GM12878 (cell line): ENCODE results near the gene AIFM3. TPM values are rescaled to one million over a fixed set of nuclear protein-coding genes. Genes with fewer than 3 reads are reported as not detected.
"Not testable (repeated sequence)": the region's sequence is repeated elsewhere in the genome, so short reads cannot be mapped to it uniquely, and the experiment has no call there.

Experiments used
- ATAC-seq: fragments of 200-7000 bp; cut with Tn5 transposase; 3 replicates; pipeline ENCODE4 v1.9.1; 2020; ENCODE audit warnings: mild to moderate bottlenecking, moderate library complexity
- BruUV-seq: library from RNA; stranded (reverse); fragments of 400-500 nt; replicated peaks from 2 replicates; lab custom pipeline; 2021; lab: Mats Ljungman, UMichigan
- CTCF ChIA-PET: fragments of 300-600 bp; sonication (Branson Sonifier 250); formaldehyde crosslinking; extraction: SDS; loops from one replicate; lab custom pipeline; 2021; ENCODE audit warnings: inconsistent platforms; lab: Yijun Ruan, JAX
- POLR2A ChIA-PET: fragments of 350-600 bp; formaldehyde crosslinking; extraction: SDS; loops from one replicate; lab custom pipeline; 2021; ENCODE audit warnings: inconsistent platforms; lab: Charles Lee
- RAD21 ChIA-PET: fragments of 300-600 bp; sonication (Branson Sonifier 250); formaldehyde crosslinking; loops from one replicate; lab custom pipeline; 2023; ENCODE audit warnings: antibody characterized with exemption; ENCODE audit not compliant: unreplicated experiment; lab: Charles Lee
- SMC1A ChIA-PET: fragments of 300-600 bp; sonication (Branson Sonifier 250); formaldehyde crosslinking; loops from one replicate; lab custom pipeline; 2023; ENCODE audit not compliant: unreplicated experiment, uncharacterized antibody; lab: Charles Lee
- DNase-seq: peaks from one replicate; pipeline ENCODE4 v3.0.0-alpha.2; 2011; ENCODE audit warnings: low read depth, low spot score
- FAIRE-seq: peaks from 3 replicates; lab custom pipeline; 2011; peaks lifted over from hg19 to GRCh38; lab: Jason Lieb, UNC
- H2AFZ ChIP-seq: 2 replicates; pipeline ENCODE4 v1.6.0; 2011; ENCODE audit warnings: low read depth, low read length, control low read depth; ENCODE audit not compliant: control insufficient read depth
- H3K27ac ChIP-seq: 2 replicates; pipeline ENCODE4 v1.5.1; 2011; ENCODE audit warnings: control low read depth; ENCODE audit not compliant: control insufficient read depth, insufficient read depth
- H3K27me3 ChIP-seq, 2 experiments: replicated peaks in 1 of 2; 2 replicates each; pipeline versions ENCODE4 v1.6.0 to v1.6.1; 2011; ENCODE audit warnings: low read length in 1 of 2; ENCODE audit not compliant: control insufficient read depth in 2 of 2, insufficient read depth in 2 of 2
- H3K36me3 ChIP-seq, 2 experiments: 2 replicates each; pipeline ENCODE4 v1.5.1; 2011; ENCODE audit warnings: low read length in 1 of 2; ENCODE audit not compliant: control insufficient read depth in 2 of 2, insufficient read depth in 2 of 2
- H3K4me1 ChIP-seq: 2 replicates; pipeline ENCODE4 v1.6.1; 2011; ENCODE audit warnings: mild to moderate bottlenecking, low read length, moderate library complexity, mixed read lengths; ENCODE audit not compliant: control insufficient read depth, insufficient read depth
- H3K4me2 ChIP-seq: 2 replicates; pipeline ENCODE4 v1.6.0; 2011; ENCODE audit warnings: control low read depth; ENCODE audit not compliant: control insufficient read depth, insufficient read depth
- H3K4me3 ChIP-seq: fragments of 200-600 bp; sonication (generic); 2 replicates; pipeline ENCODE4 v1.5.1; 2016
- H3K79me2 ChIP-seq: 2 replicates; pipeline ENCODE4 v1.6.0; 2011; ENCODE audit warnings: low read length; ENCODE audit not compliant: control insufficient read depth, insufficient read depth
- H3K9ac ChIP-seq: 2 replicates; pipeline ENCODE4 v1.8.0; 2011; ENCODE audit warnings: low read length, control low read depth, mixed read lengths; ENCODE audit not compliant: control insufficient read depth, insufficient read depth
- H3K9me3 ChIP-seq: replicated peaks from 3 replicates; pipeline ENCODE4 v1.5.1; 2011; ENCODE audit warnings: mild to moderate bottlenecking, low read length; ENCODE audit not compliant: control insufficient read depth, insufficient read depth
- H4K20me1 ChIP-seq: 2 replicates; pipeline ENCODE4 v1.6.0; 2011; ENCODE audit not compliant: control insufficient read depth, insufficient read depth
- POLR2A ChIP-seq: IDR thresholded peaks from 2 replicates; pipeline ENCODE4 v1.6.1; 2011; ENCODE audit warnings: low read depth, mild to moderate bottlenecking, low read length
- RELA ChIP-seq: fragments of 450-650 bp; IDR thresholded peaks from 2 replicates; pipeline ENCODE4 v1.8.0; 2014; ENCODE audit warnings: borderline replicate concordance; ENCODE audit not compliant: partially characterized antibody
- WGBS: methylation state at CpG from one replicate; pipeline ENCODE4 v1.1.6; 2016; ENCODE audit warnings: low lambda C conversion rate; ENCODE audit not compliant: insufficient replicate concordance, insufficient coverage; ENCODE audit errors: missing lambda C conversion rate; 5-methylcytosine and 5-hydroxymethylcytosine counted together
- in situ Hi-C: fragments of 300-500 bp; cut with MboI; formaldehyde crosslinking; loops from 9 replicates; pipeline ENCODE4 v1.14.3; 2018; ENCODE audit warnings: mixed read lengths
- intact Hi-C: fragments of 100-400 bp; cut with micrococcal nuclease; formaldehyde crosslinking; loops from one replicate; pipeline ENCODE4 v1.14.2; 2022; ENCODE audit not compliant: unreplicated experiment
- polyA plus RNA-seq, 11 experiments: library from polyadenylated mRNA; depleted of rRNA in 4 of 11; unstranded in 6 of 11; stranded (reverse) in 5 of 11; fragments of >200 nt; fragmentation: Nextera tagmentation in 4 of 11; fragmentation: Illumina TruSeq in 1 of 11; extraction: Ambion mirVana in 4 of 11; extraction: Trizol in 1 of 11; gene quantifications; 1 replicate in 1 of 11; 2 replicates in 10 of 11; pipeline versions ENCODE4 v1.2.1 to v1.2.3, GENCODE V29; 2011 to 2016; ENCODE audit warnings: inconsistent platforms in 2 of 11, missing spikeins in 2 of 11, low read depth in 1 of 11
- total RNA-seq, 4 experiments: library from RNA; depleted of rRNA in 3 of 4; stranded (reverse); fragments of >200 nt in 3 of 4; fragmentation: Illumina TruSeq in 1 of 4; extraction: Trizol in 1 of 4; gene quantifications; 2 replicates each; pipeline versions ENCODE4 v1.2.1 to v1.2.3, GENCODE V29; 2013 to 2021

AIFM3 gene
- total and polyA plus RNA-seq, 10 of the 15 experiments (the other 5 are each of a cell fraction or from before 2014, with no cell fraction given): 0.06 to 0.34 (median 0.21) TPM; not detected in 6

- FAIRE-seq (no peak), DNase-seq (no peak), ATAC-seq (no peak)
- H2AFZ ChIP-seq: no peak overlapping the region
- peaks cover 21% of the 10 kb centered on the region for H3K79me2 ChIP-seq
- peaks cover 5% of the 10 kb centered on the region for H3K4me1 ChIP-seq
- peak overlapping the region; percentile 98 for H3K4me2 ChIP-seq
- no peak overlapping the region; the same call in 1 of the 2 replicates for H3K4me3 ChIP-seq
- intact Hi-C loops (no loop called here), in situ Hi-C loops (no loop called here)
- POLR2A ChIA-PET: no interaction called here
- WGBS: 98% methylated on average over 4 of the region's 4 CpGs
- SMC1A ChIA-PET: interaction anchor here (1.2 kb wide), 1 partner anchor 11 kb away, joined by 3 read pairs; the partner anchor contains the start of gene P2RX6
- RAD21 ChIA-PET: interaction anchor here (1.7 kb wide), 1 partner anchor 87 kb away, joined by 3 read pairs; no protein-coding TSS in a partner anchor
- no peak overlapping the region for H3K9ac ChIP-seq
- CTCF ChIA-PET: interaction anchor here (0.6 to 2.3 kb wide), 3 partner anchors 8 to 118 kb away, joined by 3 to 9 read pairs (median 4); no protein-coding TSS in a partner anchor
- H3K27me3 ChIP-seq: no peaks in the 10 kb centered on the region
- no peaks in the 10 kb centered on the region for H3K9me3 ChIP-seq
- H4K20me1 ChIP-seq: no peaks in the 10 kb centered on the region
- no peak for TF ChIP-seq POLR2A
- TF ChIP-seq RELA: no peak
- H3K27ac ChIP-seq: no peak overlapping the region
- no TSS peak for BruUV-seq
- peaks cover 0 to 4% of the 10 kb centered on the region in 2 experiments; a peak in 1 of 4 replicates for H3K36me3 ChIP-seq
Observed at GRCh38 chr22:21003782-21004181, 36.7 kb downstream of the AIFM3 start.

DNA sequence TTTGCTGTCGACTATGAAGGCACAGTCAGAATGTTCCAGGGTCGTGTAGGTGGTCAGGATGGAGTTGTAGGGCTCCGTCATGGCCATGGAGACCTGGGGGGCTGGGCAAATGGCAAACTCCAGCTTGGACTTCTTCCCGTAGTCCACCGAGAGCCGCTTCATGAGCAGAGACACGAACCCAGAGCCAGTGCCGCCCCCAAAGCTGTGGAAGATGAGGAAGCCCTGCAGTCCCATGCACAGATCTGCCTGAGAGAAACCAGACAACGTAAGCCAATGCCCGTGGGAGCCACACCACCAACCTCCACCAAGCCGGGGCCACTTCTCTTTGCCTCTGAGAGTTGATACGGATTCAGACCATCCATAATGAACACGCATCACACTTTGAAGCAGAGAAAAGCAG, 42.2 kb downstream of the AIFM3 start:
- WGBS: 67% methylated on average over 13 of the region's 13 CpGs
- H3K4me3 ChIP-seq, H3K4me2 ChIP-seq, DNase-seq, ATAC-seq, H3K9ac ChIP-seq, POLR2A ChIA-PET, H2AFZ ChIP-seq, SMC1A ChIA-PET, H3K36me3 ChIP-seq, in situ Hi-C loops, H3K9me3 ChIP-seq, BruUV-seq, H3K27me3 ChIP-seq, RAD21 ChIA-PET, H4K20me1 ChIP-seq, H3K79me2 ChIP-seq, H3K27ac ChIP-seq, intact Hi-C loops, FAIRE-seq, H3K4me1 ChIP-seq: not testable (repeated sequence)
- CTCF ChIA-PET: interaction anchor here (0.6 kb wide), 1 partner anchor 10 kb away, joined by 3 read pairs; no protein-coding TSS in a partner anchor
